ENCODE results near the gene IGF1R.

DNA sequence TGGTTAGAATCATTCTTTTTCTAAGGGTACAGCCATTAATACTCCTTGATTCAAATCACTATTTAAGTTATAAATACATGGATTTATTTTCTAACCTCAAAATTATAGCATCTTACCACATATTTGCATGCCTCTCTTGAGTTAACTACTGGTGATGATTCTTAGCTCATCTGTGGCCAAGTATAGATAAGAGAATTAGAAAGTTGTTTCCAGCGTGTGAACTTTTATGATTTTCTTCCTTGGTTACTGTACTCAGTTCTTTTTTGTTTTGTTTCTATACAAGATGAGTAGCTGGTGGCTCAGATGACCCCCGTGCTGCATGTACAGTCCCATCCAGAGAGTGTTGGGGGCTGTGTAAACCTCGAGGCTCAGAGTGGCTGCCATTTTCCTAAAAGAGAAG, 124.6 kb downstream of the IGF1R start:
- TF ChIP-seq, protein P1, sequence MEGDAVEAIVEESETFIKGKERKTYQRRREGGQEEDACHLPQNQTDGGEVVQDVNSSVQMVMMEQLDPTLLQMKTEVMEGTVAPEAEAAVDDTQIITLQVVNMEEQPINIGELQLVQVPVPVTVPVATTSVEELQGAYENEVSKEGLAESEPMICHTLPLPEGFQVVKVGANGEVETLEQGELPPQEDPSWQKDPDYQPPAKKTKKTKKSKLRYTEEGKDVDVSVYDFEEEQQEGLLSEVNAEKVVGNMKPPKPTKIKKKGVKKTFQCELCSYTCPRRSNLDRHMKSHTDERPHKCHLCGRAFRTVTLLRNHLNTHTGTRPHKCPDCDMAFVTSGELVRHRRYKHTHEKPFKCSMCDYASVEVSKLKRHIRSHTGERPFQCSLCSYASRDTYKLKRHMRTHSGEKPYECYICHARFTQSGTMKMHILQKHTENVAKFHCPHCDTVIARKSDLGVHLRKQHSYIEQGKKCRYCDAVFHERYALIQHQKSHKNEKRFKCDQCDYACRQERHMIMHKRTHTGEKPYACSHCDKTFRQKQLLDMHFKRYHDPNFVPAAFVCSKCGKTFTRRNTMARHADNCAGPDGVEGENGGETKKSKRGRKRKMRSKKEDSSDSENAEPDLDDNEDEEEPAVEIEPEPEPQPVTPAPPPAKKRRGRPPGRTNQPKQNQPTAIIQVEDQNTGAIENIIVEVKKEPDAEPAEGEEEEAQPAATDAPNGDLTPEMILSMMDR (IDR thresholded peaks at IDR 0.05; ENCODE audit: insufficient read depth, low read length, poor library complexity, severe bottlenecking), result no peak
- TF ChIP-seq EZH2phosphoT487 (conservative IDR thresholded peaks at IDR 0.05; ENCODE audit: low read length), result no peak
